Thyroid gland (tissue), 4 donors: ENCODE measurements around the gene EZR.

ENCODE experiments used
- CTCF ChIP-seq, 6 experiments: fragments of 200-600 bp in 3 of 6; fragments of 450-650 bp in 3 of 6; sonication (generic) in 3 of 6; IDR thresholded peaks; one replicate each; pipeline ENCODE4 v1.5.1; 2016 to 2019; ENCODE audit warnings: antibody characterized with exemption in 6 of 6, mild to moderate bottlenecking in 2 of 6, inconsistent platforms in 1 of 6, moderate library complexity in 1 of 6
- POLR2A ChIP-seq, 2 donors: fragments of 450-650 bp; IDR thresholded peaks; one replicate each; pipeline ENCODE4 v1.6.1; 2017; ENCODE audit warnings: antibody characterized with exemption in 2 of 2, mild to moderate bottlenecking in 2 of 2, moderate library complexity in 1 of 2

GRCh38 chr6:158819977-158820622, 932 bp upstream of the EZR start:
- no peak for TF ChIP-seq CTCF (IDR thresholded peaks at IDR 0.05)
- no peak for TF ChIP-seq POLR2A (IDR thresholded peaks at IDR 0.05)
